HL-60 (cell line): Measurements from ENCODE around the gene RPL37.

Experiments
- CTCF ChIP-seq: IDR thresholded peaks from one replicate; pipeline ENCODE4 v1.5.1; 2011; ENCODE audit warnings: low read length, control low read depth, inconsistent platforms; ENCODE audit not compliant: insufficient read depth
- POLR2AphosphoS5 ChIP-seq: IDR thresholded peaks from 2 replicates; pipeline ENCODE4 v1.6.1; 2012; ENCODE audit warnings: low read depth

- TF ChIP-seq CTCF, result no peak
- TF ChIP-seq POLR2AphosphoS5, result no peak
These were observed 59.0 kb downstream of the RPL37 start for GRCh38 chr5:40775846-40776657.
